H7 (cell line): Measurements from ENCODE around the gene SERINC5. TPM values are rescaled to one million over a fixed set of nuclear protein-coding genes. Genes with fewer than 3 reads are reported as not detected.

Source experiments
- DNase-seq: peaks from one replicate; pipeline ENCODE4 v3.0.0; 2012
- H3K27me3 ChIP-seq: 2 replicates; pipeline ENCODE4 v1.6.0; 2011; ENCODE audit warnings: mild to moderate bottlenecking, low read length; ENCODE audit not compliant: control insufficient read depth, insufficient read depth
- H3K36me3 ChIP-seq: replicated peaks from 2 replicates; pipeline ENCODE4 v1.5.1; 2011; ENCODE audit warnings: low read length; ENCODE audit not compliant: control insufficient read depth, insufficient read depth
- H3K4me3 ChIP-seq: 2 replicates; pipeline ENCODE4 v1.5.1; 2011; ENCODE audit warnings: low read depth, mild to moderate bottlenecking, control low read depth, low read length, moderate library complexity; ENCODE audit not compliant: insufficient read depth
- total RNA-seq: library from RNA; depleted of rRNA; stranded (reverse); fragments of >200 nt; shearing (Covaris generic); gene quantifications from 2 replicates; pipeline ENCODE4 v1.2.3, GENCODE V29; 2014

The SERINC5 gene
- total RNA-seq, 1 experiment from 2014 or later: 40.7 TPM

- H3K4me3 ChIP-seq: no peak overlapping the region
- DNase-seq: peak; percentile 60
- no peaks in the 10 kb centered on the region for H3K27me3 ChIP-seq
- H3K36me3 ChIP-seq: peaks cover 5% of the 10 kb centered on the region
Observed at GRCh38 chr5:80246001-80246758, 9.7 kb downstream of the SERINC5 start.

DNA sequence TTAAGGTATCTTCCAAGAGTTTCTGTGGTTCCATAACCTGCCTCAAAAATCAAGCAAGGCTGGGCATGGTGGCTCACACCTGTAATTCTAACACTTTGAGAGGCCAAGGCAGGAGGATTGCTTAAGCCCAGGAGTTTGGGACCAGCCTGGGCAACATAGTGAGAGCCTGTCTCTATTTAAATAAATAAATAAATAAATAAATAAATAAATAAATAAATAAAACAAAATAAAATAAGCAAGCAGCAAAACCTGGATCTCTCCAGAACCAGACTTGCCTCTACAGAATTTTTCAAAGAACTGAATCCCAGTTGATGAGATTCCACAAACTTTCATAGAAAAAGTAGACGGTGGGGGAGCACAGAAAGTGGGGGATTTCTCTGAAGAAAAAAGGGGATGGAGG is 12.3 kb downstream of the SERINC5 start:
- no peaks in the 10 kb centered on the region for H3K27me3 ChIP-seq
- no peak for DNase-seq
- H3K36me3 ChIP-seq: peaks cover 5% of the 10 kb centered on the region
- H3K4me3 ChIP-seq: no peak overlapping the region

GRCh38 chr5:80242849-80243248 is 13.0 kb downstream of the SERINC5 start:
- Histone ChIP-seq H3K36me3 (peaks cover 5% of the 10 kb centered on the region), H3K4me3 (no peak overlapping the region), H3K27me3 (no peaks in the 10 kb centered on the region)

DNA sequence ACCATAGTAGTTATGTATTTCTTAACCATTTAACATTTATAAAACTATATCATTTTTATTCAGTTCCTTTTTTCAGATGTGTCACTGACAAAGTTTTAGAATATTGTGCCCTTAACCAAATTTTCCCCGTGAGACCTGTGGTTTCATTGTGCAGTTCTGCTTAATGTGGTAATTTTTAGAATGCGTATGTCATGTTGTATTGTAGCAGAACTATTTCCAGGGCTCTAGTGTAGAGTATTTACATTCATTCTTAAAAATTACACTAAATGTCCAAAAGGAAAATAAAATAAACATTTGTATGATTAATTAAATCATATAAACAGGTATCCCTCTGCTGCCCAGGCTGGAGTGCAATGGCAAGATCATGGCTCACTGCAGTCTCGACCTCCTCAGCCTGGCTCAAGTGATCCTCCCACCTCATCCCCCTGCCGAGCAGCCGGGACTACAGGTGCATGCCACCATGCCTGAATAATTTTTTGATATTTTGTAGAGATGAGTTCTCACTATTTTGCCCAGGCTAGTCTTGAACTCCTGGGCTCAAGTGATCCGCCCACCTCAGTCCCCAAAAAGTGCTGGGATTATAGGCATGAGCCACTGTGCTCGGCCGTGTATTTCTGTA is 15.4 kb downstream of the SERINC5 start:
- Histone ChIP-seq H3K36me3 (peaks cover 5% of the 10 kb centered on the region), H3K4me3 (no peak overlapping the region), H3K27me3 (no peaks in the 10 kb centered on the region)
- DNase-seq: no peak

More at GRCh38 chr5:80242849-80243248, 13.0 kb downstream of the SERINC5 start:
- no peak for DNase-seq

DNA sequence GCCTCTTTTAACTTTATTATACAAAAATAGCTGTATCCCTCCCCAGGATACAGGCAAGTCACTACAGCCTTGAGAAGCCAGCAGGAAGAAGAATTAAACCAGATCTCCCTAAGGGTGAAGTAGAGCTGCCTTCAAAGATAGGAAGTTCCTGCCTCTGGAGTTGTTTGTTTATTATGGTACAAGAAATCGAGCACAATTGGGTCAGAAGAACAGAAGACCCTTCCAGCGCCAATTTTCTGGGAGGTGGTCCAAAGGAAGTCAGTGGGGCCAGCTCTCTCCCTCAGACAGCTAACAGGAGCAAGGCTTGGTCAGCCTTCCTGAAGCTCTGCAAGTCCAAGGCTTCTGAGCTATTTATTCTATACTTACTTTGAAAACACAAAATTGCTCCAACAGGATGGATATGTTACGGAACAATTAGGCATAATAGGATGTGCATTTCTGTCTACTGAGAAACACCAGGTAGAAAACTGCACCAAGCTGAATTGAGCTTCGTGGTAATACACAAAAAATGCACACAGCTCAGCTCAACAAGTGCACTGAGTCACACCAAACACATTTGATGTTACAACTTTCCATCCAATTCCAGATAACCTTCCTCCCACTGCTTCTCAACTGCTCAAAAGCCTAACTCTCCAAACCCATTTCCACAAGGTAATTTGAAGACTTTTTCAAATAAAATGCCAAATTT is 16.0 kb downstream of the SERINC5 start:
- DNase-seq: no peak
- no peak overlapping the region for H3K4me3 ChIP-seq
- peaks cover 5% of the 10 kb centered on the region for H3K36me3 ChIP-seq
- no peaks in the 10 kb centered on the region for H3K27me3 ChIP-seq

GRCh38 chr5:80238778-80239679 is 16.8 kb downstream of the SERINC5 start:
- peaks cover 5% of the 10 kb centered on the region for H3K36me3 ChIP-seq
- no peak for DNase-seq
- H3K27me3 ChIP-seq: no peaks in the 10 kb centered on the region
- no peak overlapping the region for H3K4me3 ChIP-seq

- peaks cover 4% of the 10 kb centered on the region for H3K36me3 ChIP-seq
- DNase-seq: no peak
Observed at GRCh38 chr5:80238097-80238496, 17.8 kb downstream of the SERINC5 start.

GRCh38 chr5:80237243-80237642 is 18.6 kb downstream of the SERINC5 start:
- no peak overlapping the region for H3K4me3 ChIP-seq

More at GRCh38 chr5:80238097-80238496, 17.8 kb downstream of the SERINC5 start:
- no peak overlapping the region for H3K4me3 ChIP-seq
- H3K27me3 ChIP-seq: no peaks in the 10 kb centered on the region

GRCh38 chr5:80234116-80234948 is 21.5 kb downstream of the SERINC5 start:
- Histone ChIP-seq H3K36me3 (no peaks in the 10 kb centered on the region), H3K27me3 (no peaks in the 10 kb centered on the region), H3K4me3 (no peak overlapping the region)
- no peak for DNase-seq

More at GRCh38 chr5:80237243-80237642, 18.6 kb downstream of the SERINC5 start:
- H3K27me3 ChIP-seq: no peaks in the 10 kb centered on the region
- peaks cover 3% of the 10 kb centered on the region; the same call in 1 of the 2 replicates for H3K36me3 ChIP-seq
- DNase-seq: no peak

- no peak overlapping the region for H3K4me3 ChIP-seq
- no peak for DNase-seq
- no peaks in the 10 kb centered on the region for H3K27me3 ChIP-seq
- no peaks in the 10 kb centered on the region for H3K36me3 ChIP-seq
Observed at GRCh38 chr5:80231693-80232092, 24.2 kb downstream of the SERINC5 start.

DNA sequence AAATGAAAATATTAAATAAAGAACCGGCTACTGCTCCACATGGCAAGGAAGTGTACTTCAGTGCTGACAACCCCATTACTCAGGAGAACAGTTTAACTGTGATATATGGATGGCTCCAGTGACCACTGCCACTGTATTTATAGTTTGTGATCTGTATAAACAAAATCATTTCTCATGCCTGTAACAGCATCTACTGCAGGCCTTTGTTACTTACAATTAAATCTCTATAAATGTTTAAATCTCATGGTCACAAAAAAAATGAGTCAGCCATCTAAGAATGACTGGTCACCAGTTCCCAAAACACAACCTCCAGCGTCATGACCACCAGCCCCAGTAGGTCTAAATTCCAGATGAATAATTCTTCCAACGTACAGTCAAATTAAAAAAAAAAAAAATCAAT is 24.6 kb downstream of the SERINC5 start:
- no peak for DNase-seq
- no peaks in the 10 kb centered on the region for H3K27me3 ChIP-seq
- no peaks in the 10 kb centered on the region for H3K36me3 ChIP-seq
- H3K4me3 ChIP-seq: no peak overlapping the region

DNA sequence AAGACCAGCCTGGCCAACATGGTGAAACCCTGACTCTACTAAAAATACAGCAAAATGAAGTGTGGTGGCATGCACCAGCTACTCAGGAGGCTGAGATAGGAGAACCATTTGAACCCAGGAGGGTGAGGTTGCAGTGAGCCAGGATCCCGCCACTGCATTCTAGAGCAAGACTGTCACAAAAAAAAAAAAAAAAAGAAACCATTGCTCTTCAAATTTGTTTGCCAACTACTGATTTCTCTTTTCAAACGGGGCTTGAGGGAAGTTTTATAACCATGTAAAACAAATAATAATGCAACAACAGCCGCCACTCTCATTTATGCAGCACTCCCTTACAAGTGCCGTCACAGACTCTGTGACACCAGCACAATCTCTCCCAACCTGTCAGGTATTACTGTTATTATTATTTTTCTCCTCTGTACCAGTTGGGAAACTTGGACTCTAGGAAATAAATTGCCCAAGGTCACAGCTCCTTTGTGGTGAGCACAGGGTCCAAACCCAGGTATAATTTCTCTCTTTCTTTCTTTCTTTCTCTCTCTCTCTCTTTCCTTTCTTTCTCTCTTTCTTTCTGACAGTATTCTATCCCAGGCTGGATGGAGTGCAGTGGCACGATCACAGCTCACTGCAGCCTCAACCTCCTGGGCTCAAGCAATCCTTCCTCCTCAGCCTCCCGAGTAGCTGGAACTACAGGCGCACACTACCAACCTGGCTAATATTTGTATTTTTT is 25.4 kb downstream of the SERINC5 start:
- H3K36me3 ChIP-seq: no peaks in the 10 kb centered on the region
- no peak overlapping the region for H3K4me3 ChIP-seq
- no peaks in the 10 kb centered on the region for H3K27me3 ChIP-seq
- DNase-seq: no peak

DNA sequence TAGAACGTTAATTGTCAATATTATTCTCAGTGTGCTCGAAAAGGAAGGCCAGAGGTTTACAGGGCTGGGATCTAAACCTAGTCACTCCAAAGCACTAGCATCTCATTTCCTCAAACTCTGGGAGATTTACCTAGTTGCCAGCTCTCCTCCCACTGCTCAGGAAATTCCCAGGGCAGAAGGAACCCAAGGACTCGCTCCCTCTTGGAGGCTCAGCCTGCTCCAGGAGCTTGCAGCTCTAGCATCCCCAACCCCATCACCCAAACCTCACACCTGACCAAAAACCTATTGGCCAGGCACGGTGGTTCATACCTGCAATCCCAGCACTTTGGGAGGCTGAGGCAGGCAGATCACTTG is 26.0 kb downstream of the SERINC5 start:
- DNase-seq: no peak
- H3K36me3 ChIP-seq: no peaks in the 10 kb centered on the region
- no peak overlapping the region for H3K4me3 ChIP-seq
- H3K27me3 ChIP-seq: no peaks in the 10 kb centered on the region
